Stimulated activated CD4-positive, alpha-beta T cell treated with anti-CD3 and anti-CD28 coated beads, Interleukin-2, amount 100 ng/mL, for 24 hours (primary cell): ENCODE results near the gene CCDC40.
"Not testable (repeated sequence)": the region's sequence is repeated elsewhere in the genome, so short reads cannot be mapped to it uniquely, and the experiment has no call there.

Experiments
- DNase-seq, 2 donors: peaks; one replicate each; pipeline ENCODE4 v3.0.0-alpha.2; 2020

The CCDC40 gene

DNA sequence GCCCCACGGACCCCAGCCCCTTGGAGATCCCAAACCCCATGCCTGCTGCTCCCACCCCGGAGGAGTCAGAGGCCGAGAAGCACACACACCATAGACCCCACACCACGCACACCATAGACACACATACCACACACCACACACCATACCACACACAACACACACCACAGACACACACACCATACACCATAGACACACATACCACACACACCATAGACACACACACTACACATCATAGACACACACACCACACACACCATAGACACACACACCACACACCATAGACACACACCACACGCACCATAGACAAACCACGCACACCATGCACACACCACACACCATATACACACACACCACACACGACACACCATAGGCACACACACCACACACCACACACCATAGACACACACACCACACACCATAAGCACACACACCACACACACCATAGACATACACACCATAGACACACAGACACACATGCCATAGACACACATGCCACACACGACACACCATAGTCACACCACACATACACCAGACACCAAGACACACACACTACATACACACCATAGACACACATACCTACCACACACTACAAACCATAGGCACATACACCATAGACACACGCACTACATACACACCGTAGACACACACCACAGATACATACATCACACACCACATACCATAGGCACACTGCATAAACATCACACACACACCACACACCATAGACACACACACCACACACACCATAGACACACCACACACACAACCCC is 12.1 kb upstream of the CCDC40 start:
- DNase-seq, result no peak

DNA sequence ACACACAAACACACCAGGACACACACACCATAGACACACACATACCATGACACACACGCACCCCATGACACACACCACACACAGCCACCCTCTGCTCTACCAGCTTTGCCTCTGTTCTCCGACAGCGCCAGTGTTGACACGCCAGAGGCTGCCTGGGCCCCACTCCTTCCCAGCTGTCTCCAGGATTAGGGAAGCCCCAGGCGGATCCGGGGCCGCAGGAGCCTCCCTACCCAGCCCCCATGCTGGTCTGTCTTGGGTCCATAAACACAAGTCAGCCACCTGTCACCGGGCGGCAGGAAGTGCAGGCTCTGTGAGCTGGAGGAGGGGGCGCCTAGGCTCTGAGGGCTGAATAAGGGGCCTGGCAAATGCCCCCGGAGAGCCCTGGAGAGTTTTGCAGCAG is 11.3 kb upstream of the CCDC40 start:
- DNase-seq, result no peak

DNA sequence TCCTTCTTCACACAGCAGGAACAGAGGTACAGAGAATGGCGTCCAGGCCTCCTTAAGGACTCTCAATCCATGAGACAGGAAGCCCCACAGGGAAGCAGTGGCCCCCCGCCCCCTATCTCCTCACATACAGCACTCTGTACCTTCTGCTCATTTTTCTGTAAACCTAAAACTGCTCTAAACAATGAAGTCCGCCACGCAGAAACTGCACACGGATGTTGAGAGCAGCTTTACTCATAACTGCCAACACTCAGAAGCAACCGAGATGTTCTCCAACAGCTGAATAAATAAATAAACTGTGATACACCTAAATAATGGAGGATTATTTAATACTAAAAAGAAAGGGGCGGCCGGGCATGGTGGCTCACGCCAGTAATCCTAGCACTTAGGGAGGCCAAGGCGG is 10.6 kb upstream of the CCDC40 start:
- DNase-seq, result no peak

DNA sequence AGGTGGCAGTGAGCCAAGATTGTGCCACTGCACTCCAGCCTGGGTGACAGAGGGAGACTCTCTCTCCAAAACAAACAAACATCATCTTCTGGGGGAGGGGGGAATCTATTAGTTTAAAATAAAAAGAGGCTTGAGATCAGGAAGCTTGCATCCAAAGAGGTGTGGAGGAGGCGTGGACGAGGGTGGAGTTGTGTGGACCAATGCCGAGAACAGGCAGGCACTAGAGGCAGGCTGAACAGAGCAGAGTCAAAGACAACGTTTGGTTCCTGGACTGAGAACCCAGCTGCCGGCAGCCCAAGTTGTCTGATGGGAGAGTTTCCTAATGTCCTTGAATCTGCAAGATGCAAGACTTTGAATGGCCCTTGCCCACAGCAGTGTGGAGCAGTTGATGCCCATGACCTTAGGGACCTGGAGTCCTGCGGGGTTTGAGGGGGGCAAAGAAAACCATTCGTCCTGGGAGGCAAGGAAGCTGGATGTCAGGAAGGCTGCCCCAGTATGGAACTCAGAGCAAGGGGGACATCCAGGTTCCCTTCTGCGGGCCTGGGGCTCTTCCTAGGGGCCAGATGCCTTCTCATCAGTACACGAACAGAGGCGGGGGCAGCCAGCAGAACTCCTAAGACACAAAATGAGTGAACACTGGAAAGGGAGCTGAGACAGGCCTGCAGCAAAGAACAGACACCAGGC is 9.9 kb upstream of the CCDC40 start:
- DNase-seq, result no peak

DNA sequence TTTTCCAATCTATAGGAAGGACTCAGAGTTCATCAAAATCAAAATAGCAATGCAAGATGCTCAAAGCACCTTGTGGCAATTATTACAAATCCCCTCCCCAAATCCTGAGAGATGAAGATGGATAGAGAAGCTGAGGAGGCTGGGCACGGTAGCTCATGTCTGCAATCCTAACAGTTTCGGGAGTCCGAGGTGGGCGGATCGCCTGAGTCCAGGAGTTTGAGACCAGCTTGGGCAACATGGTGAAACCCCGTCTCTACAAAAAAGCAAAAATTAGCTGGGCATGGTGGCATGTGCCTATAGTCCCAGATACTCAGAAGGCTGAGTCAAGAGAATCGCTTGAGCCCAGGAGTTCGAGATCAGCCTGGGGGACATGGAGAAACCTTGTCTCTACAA is 9.4 kb upstream of the CCDC40 start:
- no peak for DNase-seq

DNA sequence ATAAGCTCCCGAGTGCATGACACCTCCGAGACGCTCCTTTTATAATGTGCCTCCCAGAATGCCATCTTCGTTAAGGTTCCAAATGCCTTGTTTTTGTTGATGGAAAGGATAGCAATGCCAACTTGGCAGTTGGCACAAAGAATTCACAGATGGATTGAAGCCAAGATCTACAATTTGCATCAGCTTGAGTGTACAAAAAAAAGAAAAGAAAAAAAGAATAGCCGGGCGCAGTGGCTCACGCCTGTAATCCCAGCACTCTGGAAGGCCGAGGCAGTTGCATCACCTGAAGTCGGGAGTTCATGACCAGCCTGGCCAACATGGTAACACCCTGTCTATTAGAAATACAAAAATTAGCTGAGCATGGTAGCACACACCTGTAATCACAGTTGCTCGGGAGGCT is 8.4 kb upstream of the CCDC40 start:
- no peak for DNase-seq

DNA sequence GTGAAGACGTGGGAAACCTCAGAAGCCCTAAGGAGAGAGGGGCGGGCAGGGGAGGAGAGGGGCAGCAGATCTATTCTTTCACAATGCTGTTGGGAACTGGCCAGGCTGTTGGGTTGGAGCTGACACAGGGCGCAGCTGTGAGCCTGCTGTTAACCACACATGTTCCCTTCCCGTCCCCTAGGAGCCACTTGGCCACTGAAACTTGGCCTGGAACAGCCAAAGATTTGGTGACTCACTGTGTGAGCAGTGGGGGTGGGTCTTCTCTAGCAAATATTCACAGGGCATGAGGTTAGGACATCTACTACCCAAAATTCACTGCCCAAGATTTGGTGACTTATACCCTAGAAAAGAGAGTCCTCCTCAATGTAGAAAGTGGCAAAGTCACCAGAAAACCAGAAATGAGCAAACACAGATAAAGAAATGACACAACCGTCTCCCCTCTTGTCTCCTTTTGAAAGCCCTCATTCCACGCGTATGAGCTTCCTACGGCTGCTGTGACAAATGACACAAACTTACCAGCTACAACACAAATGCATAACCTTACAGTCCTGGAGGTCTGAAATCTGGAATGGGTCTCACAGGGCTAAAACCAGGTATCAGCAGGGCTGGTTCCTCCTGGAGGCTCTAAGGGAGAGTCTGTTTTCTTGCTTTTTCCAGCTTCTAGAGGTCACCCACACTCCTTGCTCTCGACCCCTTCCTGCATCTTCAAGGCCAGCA is 7.0 kb upstream of the CCDC40 start:
- DNase-seq, result no peak

DNA sequence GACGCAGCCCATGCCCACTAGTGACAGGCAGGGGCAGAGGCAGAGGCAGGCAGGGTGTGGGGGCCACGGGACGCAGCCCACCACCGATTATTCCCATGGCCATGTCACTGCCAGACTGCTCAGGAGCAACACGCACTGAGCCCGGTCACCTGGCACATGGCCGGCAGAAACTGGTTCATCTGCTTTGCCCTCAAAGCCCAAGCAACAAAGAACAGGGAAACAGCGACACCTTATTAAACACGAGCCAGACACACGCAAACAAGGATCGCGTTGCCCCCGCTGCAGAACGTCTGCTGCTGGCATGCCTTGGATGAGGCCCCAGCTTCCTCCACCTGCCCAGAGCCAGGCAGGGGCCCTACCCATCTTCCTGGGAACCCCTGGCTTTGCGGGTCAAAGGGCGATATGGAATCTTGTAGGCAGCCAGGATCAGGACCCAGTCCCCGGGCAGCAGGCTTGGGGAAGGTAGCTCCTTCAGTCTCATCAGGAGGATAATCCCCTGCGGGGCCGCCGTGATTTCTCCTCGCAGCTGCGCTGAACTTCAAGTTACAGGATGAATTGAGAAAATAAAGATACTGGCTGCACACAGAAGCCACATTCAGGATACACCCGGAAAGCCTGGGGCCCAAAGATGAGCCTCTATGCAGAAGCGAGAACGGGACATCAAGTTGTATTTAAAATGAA is 5.6 kb upstream of the CCDC40 start:
- no peak for DNase-seq

DNA sequence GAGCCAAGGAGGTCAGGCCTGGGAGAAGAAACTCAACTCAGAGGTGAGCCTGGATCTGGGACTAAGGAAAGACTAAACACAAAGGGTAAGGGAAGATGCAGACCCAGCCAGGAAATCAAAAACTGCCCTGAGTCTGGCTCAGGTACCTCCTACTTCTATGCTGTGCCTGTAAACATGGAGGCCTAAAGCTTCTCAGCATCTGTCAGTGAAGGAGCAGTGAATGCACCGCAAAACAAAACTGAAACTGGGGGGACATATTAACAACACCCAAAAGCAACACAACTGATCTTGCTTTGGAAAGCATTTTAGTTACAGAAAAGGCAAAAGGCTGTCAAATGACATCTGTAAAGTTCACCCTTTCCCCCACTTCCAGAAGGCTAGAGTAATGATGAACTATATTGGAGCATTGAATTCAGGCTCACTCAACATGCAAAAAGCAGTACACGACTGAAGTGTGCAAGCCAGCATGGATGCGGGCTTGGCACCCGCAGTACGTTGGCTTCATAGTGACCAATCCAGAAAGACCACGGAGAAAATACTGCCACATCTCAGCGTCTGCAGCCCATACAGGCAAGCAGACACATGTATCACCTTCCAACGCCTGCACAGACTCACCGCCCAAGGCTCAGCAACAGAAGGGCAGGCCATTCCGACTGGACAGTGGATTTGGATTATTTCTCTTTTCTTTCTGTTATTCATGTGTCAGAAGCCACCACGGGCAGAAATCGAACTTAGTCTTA is 4.6 kb upstream of the CCDC40 start:
- no peak for DNase-seq

DNA sequence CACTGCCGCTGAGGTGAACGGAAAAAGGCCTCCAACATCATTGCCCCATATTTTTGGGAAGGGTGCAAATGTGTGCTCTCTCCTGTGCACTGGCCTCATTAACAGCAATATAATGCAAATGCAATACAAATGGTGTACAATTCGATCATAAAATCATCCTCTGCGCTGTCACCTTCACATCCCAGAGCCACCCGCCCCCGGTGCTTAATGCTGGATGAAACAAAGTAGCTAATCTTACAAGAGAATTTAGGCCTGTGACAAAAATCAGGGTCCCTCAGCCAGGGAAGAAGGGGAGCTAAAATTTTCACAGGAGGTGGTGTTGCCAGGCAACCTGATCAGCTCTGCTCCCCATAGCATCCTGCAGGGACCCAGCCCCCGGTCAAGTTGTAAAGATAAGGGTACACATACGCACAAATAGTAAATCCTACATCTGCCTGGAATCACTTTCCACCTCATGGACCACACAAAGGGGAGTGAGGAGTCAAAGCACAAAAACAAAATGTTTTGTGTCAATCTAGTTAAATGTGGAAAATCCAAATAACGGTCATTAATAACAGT is 3.7 kb upstream of the CCDC40 start:
- DNase-seq, result no peak

DNA sequence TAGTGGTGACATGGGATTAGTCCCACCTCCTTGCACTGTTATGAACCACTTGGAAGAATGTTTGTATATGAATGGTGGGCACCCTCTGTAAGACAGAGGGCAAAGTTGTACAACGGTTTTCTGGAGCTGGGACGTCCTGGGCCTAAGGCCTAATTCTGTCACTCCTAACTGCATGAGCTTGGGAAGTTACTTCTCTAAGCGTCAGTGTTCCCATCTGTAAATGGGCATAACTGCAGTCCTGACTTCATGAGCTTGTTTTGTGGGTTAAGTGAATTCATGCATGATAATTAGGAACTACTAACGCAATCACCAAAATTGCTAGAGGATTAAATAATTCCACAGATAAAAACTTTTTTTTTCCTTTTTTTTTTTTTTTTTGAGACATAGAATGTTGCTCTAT is 2.6 kb upstream of the CCDC40 start:
- DNase-seq, result no peak

DNA sequence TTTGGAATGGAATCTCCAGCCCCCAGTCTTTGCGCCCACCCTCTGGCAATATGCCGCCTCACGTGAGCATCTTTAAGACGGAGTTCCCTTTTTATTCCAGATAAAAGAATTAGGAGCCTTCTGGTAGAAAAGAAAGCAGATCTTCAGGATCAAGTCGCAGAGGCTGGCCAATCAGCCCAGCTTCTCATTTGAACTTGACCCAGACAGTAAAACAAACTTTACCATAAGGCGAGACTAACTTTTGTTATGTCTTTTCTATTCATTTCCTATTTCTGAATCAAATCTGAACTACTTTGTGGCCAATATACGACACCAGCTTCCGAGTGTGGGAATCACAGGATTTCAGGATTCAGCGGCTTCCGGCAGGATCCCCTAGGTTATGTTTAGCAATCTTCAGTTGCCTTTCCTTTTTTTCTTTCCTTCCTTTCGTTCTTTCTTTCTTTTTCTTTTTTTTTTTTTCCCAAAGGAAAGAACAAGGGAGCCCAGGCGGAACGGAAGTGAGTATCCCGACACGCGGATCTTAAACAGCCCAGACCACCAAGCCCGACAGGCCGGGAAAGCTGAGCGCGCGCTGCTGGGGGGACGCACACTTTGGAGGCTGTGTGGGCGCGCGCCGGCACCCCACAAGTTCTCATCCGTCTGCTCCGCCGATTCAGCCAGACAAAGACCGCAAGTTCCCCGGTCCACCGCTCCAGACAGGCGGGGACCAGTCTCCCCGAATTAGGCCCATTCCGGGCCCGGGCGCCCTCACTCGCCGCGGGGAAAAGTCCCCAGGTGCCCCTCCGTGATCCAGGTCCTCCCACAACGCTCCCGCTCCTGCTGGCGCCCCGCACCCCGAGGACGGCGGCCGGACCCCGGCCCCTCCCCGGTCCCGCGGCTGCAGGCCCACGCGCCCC is 1.4 kb upstream of the CCDC40 start:
- DNase-seq, result peak; percentile 37 to 55

DNA sequence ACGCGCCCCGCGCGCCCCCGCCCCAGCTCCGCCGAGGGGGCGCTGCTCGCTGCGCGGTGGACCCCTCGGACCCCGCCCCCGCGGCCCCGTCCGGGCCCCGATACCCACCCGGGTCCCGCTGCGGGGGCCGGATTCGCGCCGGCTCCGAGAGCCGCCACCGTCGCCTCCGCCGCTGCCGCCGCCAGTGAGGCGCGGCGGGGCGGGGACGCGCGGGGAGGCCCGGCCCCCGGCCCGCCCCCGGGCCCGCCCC is 830 bp upstream of the CCDC40 start, which contains the start of gene TBC1D16:
TSS of gene TBC1D16 (minus strand) at position 186 of the 250 bp plus-strand sequence. CDS start 22,325 bp downstream, outside the sequence.
- no peak for DNase-seq

DNA sequence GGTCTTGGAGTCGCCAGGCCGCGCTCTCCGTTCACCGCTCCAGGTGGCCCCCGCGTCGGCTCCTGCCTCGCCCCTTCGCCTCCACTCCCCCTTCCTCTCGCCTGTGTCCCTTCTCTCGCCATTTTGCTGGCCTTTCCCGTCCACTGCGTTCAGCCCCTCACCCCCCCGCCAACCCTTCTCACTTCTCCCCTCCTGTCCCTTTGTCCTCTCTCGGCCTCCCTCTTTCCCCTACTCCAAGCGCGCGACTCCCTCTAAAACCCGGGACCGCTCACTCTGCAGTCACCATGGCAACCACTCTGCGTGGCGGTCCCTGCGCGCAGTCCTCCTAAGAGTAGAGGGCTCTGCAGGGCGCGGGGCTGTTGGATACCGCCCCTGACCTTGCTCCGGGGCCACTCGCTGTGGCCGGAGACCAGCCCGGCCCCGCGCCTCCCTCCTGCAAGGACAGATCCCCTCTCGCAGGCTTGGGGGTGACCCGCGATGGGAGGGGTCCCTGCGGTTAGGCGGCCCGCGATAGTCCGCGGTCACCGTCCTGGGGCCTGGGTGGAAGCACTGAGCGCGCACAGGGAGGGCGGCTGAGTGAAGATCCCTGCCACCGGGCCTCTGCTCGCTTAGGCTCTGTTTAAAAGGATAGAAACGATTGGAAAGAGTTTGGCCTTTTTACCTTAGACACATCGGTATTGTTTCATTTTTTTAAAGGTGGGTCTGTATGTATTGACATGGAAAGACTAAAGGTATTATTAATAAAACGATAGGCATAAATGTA is 454 bp downstream of the CCDC40 start:
- DNase-seq, result peak; percentile 32 to 37

DNA sequence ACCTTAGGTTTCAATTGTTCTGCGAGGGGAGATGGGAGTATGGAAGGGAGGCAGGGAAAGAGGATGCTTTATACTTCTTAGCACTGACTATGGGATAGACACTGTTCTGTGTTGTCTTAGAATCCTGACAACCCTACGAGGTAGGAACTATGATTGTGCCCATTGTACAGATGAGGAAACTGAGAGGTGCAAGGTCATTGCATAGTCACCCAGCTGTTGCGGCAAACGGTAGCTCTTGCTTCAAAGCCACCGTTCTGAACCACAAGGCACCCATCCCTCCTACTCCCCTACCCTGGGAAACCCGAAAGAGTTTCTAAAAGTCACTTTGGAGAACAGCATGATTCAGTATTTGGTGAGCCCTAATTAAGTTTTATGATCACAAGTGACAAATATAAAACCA is 7.5 kb downstream of the CCDC40 start:
- no peak for DNase-seq

DNA sequence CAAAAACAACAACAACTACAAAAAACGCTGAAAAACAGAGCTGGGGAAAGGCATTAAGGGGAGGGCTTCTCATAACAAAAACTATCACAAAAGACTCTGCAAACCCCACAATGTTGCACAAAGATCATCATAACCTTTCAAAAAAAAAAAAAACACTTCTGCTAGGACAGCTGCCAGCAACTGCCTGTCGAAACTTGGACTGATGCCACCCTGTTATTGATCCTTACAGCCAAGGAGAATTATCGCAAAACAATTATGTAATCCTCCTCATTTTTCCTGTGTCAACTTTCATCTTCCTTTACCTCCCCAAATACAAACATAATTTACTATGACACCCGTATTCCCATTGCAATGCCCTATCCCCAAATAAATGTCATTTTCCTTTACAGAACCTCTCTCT is 9.3 kb downstream of the CCDC40 start:
- DNase-seq, result no peak

DNA sequence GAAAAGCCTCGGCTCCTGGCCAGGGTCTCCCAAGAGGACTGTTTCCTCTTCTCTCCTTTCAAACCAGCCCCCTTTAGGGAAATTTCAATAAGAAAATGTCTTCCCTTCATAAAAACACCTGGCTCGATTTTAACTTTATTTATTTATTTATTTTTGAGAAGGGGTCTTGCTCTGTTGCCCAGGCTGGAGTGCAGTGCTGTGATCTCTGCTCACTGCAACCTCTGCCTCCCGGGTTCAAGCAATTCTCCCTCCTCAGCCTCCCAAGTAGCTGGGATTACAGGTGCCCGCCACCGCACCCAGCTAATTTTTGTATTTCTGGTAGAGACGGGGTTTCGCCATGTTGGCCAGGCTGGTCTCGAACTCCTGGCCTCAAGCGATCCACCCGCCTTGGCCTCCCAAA is 10.3 kb downstream of the CCDC40 start:
- DNase-seq, result not testable (repeated sequence)

DNA sequence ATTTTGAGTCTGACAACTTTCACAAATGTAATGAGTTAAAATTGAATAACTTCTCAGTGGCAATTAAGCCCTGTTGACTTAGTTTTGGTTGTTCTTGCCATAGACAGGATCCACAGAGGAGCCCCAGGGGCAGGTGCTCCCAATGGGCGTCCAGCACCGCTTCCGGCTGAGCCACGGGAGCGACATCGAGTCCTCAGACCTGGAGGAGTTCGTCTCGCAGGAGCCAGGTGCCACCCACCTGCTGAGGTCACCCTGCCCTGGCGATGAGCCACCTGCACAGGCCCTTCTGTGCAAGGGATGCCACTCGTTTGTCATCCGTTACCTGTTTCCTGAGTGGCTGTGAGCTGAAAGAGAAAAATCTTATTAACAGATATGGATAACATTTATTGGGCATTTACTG is 10.7 kb downstream of the CCDC40 start:
- no peak for DNase-seq

DNA sequence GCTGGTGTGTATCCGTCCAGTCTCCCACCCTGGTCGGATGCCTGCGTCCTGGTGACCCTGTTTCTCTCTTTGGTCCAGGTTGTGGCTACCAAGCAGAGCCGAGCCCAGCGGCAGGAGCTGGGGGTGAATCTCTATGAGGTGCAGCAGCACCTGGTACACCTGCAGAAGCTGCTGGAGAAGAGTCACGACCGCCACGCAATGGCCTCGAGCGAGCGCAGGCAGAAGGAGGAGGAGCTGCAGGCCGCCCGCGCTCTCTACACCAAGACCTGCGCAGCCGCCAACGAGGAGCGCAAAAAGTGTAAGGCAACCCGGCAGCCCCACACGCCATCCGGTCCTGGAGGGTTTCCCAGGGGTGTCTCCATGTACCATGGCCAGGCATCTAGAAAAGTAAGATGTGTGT is 13.5 kb downstream of the CCDC40 start:
- DNase-seq, result no peak

DNA sequence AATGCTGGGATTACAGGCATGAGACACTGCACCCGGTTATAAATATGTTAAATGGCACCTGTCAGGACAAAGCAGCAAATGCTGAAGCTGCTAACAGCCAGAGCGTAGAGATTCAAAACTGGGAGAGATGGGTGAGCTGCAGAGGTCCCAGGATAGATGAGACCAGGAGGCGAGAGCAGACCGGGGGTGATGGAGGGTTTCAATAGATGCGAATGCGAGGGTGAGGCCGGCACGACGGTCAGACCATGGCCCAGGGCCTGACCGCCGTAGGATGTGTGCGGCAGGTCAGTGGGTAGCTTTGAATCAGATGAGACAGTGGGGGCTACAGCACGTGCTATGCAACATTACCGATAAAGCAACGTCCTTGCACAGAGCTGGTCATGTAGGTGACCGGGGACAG is 14.3 kb downstream of the CCDC40 start:
- DNase-seq, result no peak

DNA sequence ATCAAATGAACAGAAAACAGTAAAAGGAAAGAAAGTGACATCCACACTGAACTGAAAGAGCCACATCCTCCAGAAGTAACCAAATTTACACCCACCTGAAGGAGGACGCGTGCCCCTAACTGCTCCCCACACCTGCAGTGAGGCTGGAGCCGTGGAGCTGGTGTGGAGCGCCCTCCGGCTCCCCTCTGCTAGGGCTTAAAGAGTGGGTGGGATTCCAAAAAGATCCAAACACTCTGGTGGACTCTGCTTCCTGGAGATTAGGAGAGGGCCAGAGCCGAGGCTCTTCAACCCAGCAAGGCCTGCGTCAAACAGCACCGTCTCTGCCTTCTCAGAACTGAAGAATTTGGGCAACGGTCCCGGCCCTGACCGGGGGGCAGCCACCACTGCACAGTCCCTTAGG is 15.2 kb downstream of the CCDC40 start:
- DNase-seq, result no peak
